Breast epithelium (tissue), 4 donors: ENCODE results near the gene GPC2. TPM values are rescaled to one million over a fixed set of nuclear protein-coding genes. Genes with fewer than 3 reads are reported as not detected.

Experiments
- DNase-seq, 2 donors: peaks; one replicate each; pipeline ENCODE4 v3.0.0-alpha.2; 2019; ENCODE audit warnings: low spot score in 2 of 2
- H3K27ac ChIP-seq, 2 donors: fragments of 200-600 bp; sonication (generic) in 1 of 2; one replicate each; pipeline ENCODE4 v1.5.1; 2016 to 2019; ENCODE audit warnings: mild to moderate bottlenecking in 1 of 2
- H3K27me3 ChIP-seq, 2 donors: fragments of 200-600 bp; sonication (generic) in 1 of 2; one replicate each; pipeline versions ENCODE4 v1.5.1 to v1.6.0; 2017 to 2019; ENCODE audit warnings: control low read depth in 1 of 2, mild to moderate bottlenecking in 1 of 2
- H3K36me3 ChIP-seq: fragments of 200-600 bp; one replicate; pipeline ENCODE4 v1.5.1; 2019
- H3K4me1 ChIP-seq, 2 donors: fragments of 200-600 bp; sonication (generic); one replicate each; pipeline ENCODE4 v1.5.1; 2016 to 2019; ENCODE audit warnings: control low read depth in 1 of 2
- H3K4me3 ChIP-seq, 3 donors: fragments of 200-600 bp; sonication (generic); 1 replicate in 2 of 3; 2 replicates in 1 of 3; pipeline ENCODE4 v1.5.1; 2016 to 2019; ENCODE audit warnings: mild to moderate bottlenecking in 3 of 3, moderate library complexity in 2 of 3
- H3K9me3 ChIP-seq, 2 donors: fragments of 200-600 bp; sonication (generic) in 1 of 2; one replicate each; pipeline ENCODE4 v1.5.1; 2016 to 2019; ENCODE audit warnings: control low read depth in 1 of 2
- POLR2A ChIP-seq: fragments of 450-650 bp; IDR thresholded peaks from one replicate; pipeline ENCODE4 v1.6.1; 2016; ENCODE audit warnings: antibody characterized with exemption, mild to moderate bottlenecking, moderate library complexity
- POLR2AphosphoS5 ChIP-seq, 3 donors: sonication (generic); formaldehyde crosslinking; IDR thresholded peaks; one replicate each; pipeline ENCODE4 v1.6.1; 2017; ENCODE audit warnings: antibody characterized with exemption in 3 of 3
- intact Hi-C: fragments of 100-400 bp; cut with DNase I; formaldehyde crosslinking; loops from one replicate; pipeline ENCODE4 v1.15.1; 2023; ENCODE audit warnings: low total_unique reads
- total RNA-seq, 3 donors: library from RNA; depleted of rRNA; stranded (reverse); fragments of >200 nt; gene quantifications; one replicate each; pipeline ENCODE4 v1.1.0, GENCODE V29; 2016
- TF ChIP-seq, protein P1 (sequence below), 3 donors: fragments of 450-650 bp; IDR thresholded peaks; one replicate each; pipeline ENCODE4 v1.5.1; 2016 to 2017; ENCODE audit warnings: antibody characterized with exemption in 3 of 3, mild to moderate bottlenecking in 3 of 3, moderate library complexity in 3 of 3

Gene GPC2
- total RNA-seq, 3 donors from 2014 or later: 1.4 to 3.6 (median 3.4) TPM

DNA sequence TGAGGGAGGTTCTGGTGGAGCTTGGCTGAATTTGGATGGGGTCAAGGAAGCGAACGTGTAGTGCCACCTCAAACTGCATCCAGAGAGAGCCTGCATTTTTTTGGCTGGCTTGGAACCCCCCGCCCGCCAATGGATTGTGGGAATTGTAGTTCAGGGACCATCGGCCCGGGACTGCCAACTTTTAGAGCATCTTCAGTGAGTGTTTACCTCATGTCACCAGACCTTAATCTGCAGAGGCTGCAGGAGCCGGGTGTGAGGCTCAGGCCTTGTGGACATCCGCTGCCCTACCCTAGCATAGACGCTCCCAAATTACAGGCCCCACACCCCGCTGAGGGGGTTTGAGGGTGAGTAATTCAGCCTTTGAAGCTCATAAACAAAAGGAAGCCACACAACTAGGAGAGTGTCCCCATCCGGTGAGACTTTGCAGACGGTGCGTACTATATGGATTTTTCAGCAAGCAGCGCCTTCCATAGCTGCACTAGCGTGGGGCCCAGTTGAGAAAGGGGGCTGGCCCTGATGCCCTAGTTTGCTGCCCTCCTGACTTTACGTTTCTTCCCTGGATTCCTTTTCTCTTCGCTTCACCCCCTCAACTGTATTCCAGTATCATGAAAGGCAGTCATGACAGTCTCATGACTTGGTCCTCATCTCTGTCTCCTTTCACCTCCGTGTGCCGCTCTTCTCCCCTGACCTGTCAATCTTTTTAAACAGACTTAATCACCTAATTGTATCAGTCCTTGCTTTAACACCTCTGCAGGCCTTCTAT, 57.0 kb downstream of the GPC2 start:
- H3K27ac ChIP-seq: peak overlapping the region; percentile 80 to 88
- H3K4me1 ChIP-seq: peaks cover 3 to 7% of the 10 kb centered on the region in 2 donors
- DNase-seq: peak; percentile 52 to 67
- H3K4me3 ChIP-seq: peak overlapping the region; percentile 63 to 81 (median 76)
- H3K36me3 ChIP-seq: no peaks in the 10 kb centered on the region
- no peaks in the 10 kb centered on the region for H3K27me3 ChIP-seq
- TF ChIP-seq, protein P1, sequence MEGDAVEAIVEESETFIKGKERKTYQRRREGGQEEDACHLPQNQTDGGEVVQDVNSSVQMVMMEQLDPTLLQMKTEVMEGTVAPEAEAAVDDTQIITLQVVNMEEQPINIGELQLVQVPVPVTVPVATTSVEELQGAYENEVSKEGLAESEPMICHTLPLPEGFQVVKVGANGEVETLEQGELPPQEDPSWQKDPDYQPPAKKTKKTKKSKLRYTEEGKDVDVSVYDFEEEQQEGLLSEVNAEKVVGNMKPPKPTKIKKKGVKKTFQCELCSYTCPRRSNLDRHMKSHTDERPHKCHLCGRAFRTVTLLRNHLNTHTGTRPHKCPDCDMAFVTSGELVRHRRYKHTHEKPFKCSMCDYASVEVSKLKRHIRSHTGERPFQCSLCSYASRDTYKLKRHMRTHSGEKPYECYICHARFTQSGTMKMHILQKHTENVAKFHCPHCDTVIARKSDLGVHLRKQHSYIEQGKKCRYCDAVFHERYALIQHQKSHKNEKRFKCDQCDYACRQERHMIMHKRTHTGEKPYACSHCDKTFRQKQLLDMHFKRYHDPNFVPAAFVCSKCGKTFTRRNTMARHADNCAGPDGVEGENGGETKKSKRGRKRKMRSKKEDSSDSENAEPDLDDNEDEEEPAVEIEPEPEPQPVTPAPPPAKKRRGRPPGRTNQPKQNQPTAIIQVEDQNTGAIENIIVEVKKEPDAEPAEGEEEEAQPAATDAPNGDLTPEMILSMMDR (IDR thresholded peaks at IDR 0.05): no peak
- TF ChIP-seq POLR2AphosphoS5 (IDR thresholded peaks at IDR 0.05): no peak
- TF ChIP-seq POLR2A: no peak
- no peaks in the 10 kb centered on the region for H3K9me3 ChIP-seq
- intact Hi-C loops: loop anchor here (5.0 kb wide), 1 partner anchor 842 kb away; no protein-coding TSS in a partner anchor

Other genes with a start within 250 kb of the GPC2 start
- 10 to 100 TPM in 1 of 3 donors, 1 to 10 TPM in 1, under 1 TPM in 1; 0.80 to 25.6 (median 6.6) TPM for gene GJC3, start 247.8 kb downstream of the GPC2 start, total RNA-seq
- gene AZGP1, start 201.3 kb downstream of the GPC2 start, total RNA-seq: 1,000 to 10,000 TPM in 2 of 3 donors, 10 to 100 TPM in 1; 40.0 to 4,981 (median 3,161) TPM
- gene ZKSCAN1, start 161.8 kb downstream of the GPC2 start, total RNA-seq: 10 to 100 TPM; 30.6 to 65.1 (median 52.4) TPM
- 10 to 100 TPM; 12.8 to 21.8 (median 13.0) TPM for gene ZSCAN21, start 127.6 kb downstream of the GPC2 start, total RNA-seq
- 10 to 100 TPM; 19.4 to 43.6 (median 31.5) TPM for gene ZNF3, start 95.7 kb downstream of the GPC2 start, total RNA-seq
- 10 to 100 TPM; 40.8 to 73.4 (median 49.6) TPM for gene COPS6, start 88.4 kb downstream of the GPC2 start, total RNA-seq
- gene MCM7, start 76.0 kb downstream of the GPC2 start, total RNA-seq: 10 to 100 TPM; 46.9 to 51.7 (median 50.1) TPM
- 10 to 100 TPM; 13.8 to 23.3 (median 18.7) TPM for gene AP4M1, start 75.7 kb downstream of the GPC2 start, total RNA-seq
- 10 to 100 TPM; 31.5 to 35.0 (median 34.4) TPM for gene TAF6, start 58.0 kb downstream of the GPC2 start, total RNA-seq
- 10 to 100 TPM in 2 of 3 donors, 1 to 10 TPM in 1; 7.2 to 11.8 (median 11.3) TPM for gene CNPY4, start 57.7 kb downstream of the GPC2 start, total RNA-seq
- 1 to 10 TPM; 2.7 to 6.9 (median 4.5) TPM for gene MBLAC1, start 50.4 kb downstream of the GPC2 start, total RNA-seq
- gene LAMTOR4, start 28.5 kb downstream of the GPC2 start, total RNA-seq: 100 to 1,000 TPM; 154 to 285 (median 207) TPM
- 10 to 100 TPM in 2 of 3 donors, 1 to 10 TPM in 1; 3.4 to 16.1 (median 12.6) TPM for gene TRAPPC14, start 18.7 kb downstream of the GPC2 start, total RNA-seq
- 1 to 10 TPM in 2 of 3 donors, under 1 TPM in 1; 0.98 to 2.5 (median 1.9) TPM for gene GAL3ST4, start 8.8 kb downstream of the GPC2 start, total RNA-seq
- gene STAG3, start 537 bp upstream of the GPC2 start, total RNA-seq: 1 to 10 TPM in 2 of 3 donors, under 1 TPM in 1; 0.80 to 3.3 (median 1.3) TPM
- gene PVRIG, start 42.6 kb upstream of the GPC2 start, total RNA-seq: 1 to 10 TPM in 1 of 3 donors, under 1 TPM in 2; 0.32 to 1.2 (median 0.66) TPM
- gene SPDYE3, start 130.3 kb upstream of the GPC2 start, total RNA-seq: not detected
- 10 to 100 TPM; 33.8 to 100.0 (median 75.4) TPM for gene PILRB, start 180.7 kb upstream of the GPC2 start, total RNA-seq
- 1 to 10 TPM; 4.3 to 9.9 (median 7.9) TPM for gene PILRA, start 196.1 kb upstream of the GPC2 start, total RNA-seq